Fibroblast of mammary gland (primary cell): ENCODE measurements around the gene E2F8.
A peak's percentile ranks its signal among the peaks of the same experiment; 100 is the strongest.
"Not testable (repeated sequence)": the region's sequence is repeated elsewhere in the genome, so short reads cannot be mapped to it uniquely, and the experiment has no call there.

Experiments used
- DNase-seq: peaks from one replicate; pipeline ENCODE4 v3.0.0-alpha.2; 2010; ENCODE audit warnings: low read depth
- H3K4me3 ChIP-seq: 2 replicates; pipeline ENCODE4 v1.5.1; 2011; ENCODE audit warnings: low read depth, mild to moderate bottlenecking, low read length, moderate library complexity; ENCODE audit not compliant: control insufficient read depth
- TF ChIP-seq, protein P1 (sequence below): conservative IDR thresholded peaks from 2 replicates; pipeline ENCODE4 v1.5.1; 2011; ENCODE audit warnings: low read depth, low read length, inconsistent platforms; ENCODE audit not compliant: control insufficient read depth, insufficient read depth

E2F8 gene

DNA sequence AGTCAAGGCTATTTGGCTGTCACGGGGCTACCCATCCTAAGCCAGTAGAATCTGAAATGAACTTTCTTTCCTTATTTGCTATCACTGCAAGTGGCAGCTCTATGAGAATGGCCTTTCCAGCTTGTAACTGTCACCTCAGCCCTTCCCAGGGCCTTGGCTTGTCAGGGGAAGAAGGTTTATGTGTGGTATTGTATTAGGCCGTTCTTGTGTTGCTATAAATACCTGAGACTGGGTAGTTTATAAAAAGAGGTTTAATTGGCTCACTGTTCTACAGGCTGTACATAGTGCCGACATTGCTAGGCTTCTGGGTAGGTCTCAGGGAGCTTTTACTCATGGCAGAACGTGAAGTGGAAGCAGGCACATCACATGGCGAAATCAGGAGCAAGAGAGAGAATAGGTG lies 26.8 kb upstream of the E2F8 start:
- DNase-seq, result no peak
- TF ChIP-seq, protein P1, sequence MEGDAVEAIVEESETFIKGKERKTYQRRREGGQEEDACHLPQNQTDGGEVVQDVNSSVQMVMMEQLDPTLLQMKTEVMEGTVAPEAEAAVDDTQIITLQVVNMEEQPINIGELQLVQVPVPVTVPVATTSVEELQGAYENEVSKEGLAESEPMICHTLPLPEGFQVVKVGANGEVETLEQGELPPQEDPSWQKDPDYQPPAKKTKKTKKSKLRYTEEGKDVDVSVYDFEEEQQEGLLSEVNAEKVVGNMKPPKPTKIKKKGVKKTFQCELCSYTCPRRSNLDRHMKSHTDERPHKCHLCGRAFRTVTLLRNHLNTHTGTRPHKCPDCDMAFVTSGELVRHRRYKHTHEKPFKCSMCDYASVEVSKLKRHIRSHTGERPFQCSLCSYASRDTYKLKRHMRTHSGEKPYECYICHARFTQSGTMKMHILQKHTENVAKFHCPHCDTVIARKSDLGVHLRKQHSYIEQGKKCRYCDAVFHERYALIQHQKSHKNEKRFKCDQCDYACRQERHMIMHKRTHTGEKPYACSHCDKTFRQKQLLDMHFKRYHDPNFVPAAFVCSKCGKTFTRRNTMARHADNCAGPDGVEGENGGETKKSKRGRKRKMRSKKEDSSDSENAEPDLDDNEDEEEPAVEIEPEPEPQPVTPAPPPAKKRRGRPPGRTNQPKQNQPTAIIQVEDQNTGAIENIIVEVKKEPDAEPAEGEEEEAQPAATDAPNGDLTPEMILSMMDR, result no peak
- no peak overlapping the region for H3K4me3 ChIP-seq

DNA sequence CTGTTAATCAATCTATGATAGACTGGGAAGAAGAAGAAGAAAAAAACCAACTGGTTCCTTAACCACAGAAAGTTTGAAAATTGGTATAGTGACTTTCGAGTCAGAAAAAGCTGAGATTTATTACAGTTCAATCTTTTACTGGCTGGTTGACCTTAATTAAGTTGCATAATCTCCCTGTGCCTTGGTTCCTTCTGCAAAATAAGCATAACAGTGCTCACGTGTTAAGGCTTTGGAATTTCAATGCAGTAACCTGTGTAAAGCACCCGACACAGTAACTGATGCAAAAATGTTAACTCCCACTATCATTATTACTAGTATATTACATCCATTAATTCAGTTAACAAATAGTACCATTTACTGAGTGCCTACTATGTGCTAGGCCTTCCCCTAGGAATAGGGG lies 22.6 kb upstream of the E2F8 start:
- TF ChIP-seq, protein P1, result no peak
- no peak for DNase-seq
- H3K4me3 ChIP-seq, result no peak overlapping the region

DNA sequence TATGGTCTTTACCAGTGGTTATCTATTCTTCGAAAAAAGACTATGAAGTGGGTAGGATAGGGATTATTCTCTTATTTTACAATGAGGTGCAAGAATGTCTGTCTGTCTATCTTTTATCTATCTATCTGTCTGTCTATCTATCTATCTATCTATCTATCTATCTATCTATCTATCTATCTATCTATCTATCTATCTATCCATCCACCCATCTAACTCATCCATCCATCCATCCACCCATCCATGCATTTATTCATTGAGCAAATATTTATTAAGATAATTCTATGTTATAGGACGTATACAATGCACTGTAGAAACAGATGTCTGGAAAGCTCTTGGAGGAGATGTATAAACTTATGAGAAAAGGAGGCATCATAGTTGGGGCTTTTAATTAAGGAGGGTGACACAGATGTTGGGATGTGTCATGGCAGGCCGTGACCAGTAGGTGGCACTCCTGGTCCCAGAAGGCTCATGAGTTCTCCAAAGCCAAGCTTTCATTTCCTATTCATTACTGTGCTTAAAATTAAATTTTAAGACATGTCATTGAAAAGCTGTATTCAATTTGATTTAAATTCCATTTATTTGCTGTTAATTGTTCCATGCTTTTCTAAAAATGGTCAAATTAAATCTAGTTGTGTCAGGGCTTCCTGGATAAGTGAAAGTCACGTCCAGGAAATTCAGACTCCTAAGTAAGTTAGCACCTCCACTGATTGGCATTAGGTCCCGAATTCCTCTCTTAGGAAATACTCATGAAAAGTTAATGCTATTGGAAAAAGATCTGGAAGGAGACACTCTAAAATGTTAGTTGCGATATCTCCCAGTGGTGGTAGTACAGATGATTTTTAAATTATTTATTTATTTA lies 19.0 kb upstream of the E2F8 start:
- H3K4me3 ChIP-seq, result no peak overlapping the region
- TF ChIP-seq, protein P1, result peak; percentile 98
- DNase-seq, result peak; percentile 63

DNA sequence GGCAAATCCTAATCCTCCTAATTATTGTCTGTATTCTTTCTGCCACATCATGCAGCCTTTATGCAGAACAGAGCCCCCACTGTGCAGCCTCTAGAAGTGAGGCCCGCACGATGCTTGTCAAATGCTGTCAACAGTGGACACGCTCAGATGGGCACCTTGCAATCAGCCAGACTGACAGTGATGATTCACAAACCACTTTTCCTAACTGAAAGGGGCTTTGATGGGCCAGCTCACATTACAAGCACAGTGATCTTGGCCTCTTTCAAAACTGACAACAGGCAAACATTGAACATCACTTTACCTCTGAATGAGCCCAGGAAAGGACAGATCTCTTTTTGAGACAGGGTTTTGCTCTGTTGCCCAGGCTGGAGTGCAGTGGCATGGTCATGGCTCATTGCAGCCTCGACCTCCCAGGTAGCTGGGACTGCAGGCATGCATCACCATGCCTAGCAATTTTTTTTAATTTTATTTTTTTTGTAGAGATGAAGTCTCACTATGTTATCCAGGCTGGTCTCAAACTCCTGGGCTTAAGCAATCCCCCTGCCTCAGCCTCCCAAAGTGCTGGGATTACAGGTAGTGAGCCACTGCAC lies 18.0 kb upstream of the E2F8 start:
- TF ChIP-seq, protein P1, result no peak

DNA sequence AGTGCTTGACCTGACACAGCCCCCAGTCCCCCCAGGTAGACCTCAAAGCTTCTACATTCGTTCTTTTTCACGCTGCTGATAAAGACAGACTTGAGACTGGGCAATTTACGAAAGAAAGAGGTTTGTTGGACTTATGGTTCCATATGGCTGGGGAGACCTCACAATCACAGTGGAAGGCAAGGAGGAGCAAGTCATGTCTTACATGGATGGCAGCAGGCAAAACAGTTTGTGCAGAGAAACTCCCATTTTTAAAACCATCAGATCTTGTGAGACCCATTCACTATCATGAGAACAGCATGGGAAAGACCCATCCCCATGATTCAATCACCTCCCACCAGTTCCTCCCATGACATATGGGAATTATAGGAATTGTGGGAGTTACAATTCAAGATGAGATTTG lies 13.7 kb upstream of the E2F8 start:
- H3K4me3 ChIP-seq, DNase-seq: not testable (repeated sequence)

More for the DNA sequence above, 18.0 kb upstream of the E2F8 start:
- H3K4me3 ChIP-seq, result no peak overlapping the region
- no peak for DNase-seq

DNA sequence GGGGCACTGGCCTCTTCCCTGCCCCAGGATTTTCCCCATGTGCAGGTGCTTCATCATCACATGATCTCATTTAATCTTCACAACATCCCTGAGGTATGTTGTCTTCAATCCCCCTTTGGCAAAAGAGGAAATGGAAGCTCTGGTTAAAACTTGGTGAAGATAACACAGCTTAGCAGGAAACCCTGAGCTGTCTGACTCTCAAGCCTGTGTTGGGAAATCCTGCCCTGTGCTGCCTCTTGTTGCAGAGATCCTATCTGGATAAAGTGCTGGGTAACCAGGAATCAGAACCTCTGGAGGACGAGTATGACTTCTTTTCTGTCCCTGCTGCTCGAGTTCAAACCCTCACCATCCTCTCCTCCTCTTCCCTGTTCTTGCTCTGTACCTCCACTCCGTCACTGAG lies 13.1 kb upstream of the E2F8 start:
- H3K4me3 ChIP-seq, result no peak overlapping the region
- no peak for DNase-seq
- TF ChIP-seq, protein P1, result no peak

DNA sequence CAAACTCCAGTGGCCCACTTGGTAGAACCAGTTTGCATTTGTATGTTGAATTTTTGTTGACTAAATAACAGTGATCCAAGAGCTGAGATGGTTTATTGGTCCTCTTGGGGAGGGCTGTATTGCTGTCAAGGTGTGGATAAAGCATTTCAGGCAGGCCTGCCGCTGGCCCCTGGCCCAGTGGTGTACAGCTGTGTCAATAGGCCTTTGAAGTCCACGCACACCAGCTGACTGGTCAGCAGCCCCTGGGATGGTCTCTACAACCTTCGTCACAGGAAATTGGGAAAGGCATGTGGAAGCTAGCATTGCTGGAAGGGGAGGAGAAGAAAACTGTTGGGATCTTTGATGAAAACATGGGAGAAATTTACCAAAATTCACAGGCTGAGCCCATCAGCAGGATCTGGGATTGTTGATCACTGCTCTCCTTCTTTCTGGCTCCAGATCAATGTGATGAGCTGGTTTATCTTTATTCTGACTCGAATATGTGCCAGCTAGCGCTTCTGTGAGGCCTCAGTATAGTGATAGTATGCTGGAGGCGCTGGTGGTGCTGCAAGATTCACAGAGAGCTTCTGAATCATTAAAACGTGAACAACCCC lies 12.5 kb upstream of the E2F8 start:
- TF ChIP-seq, protein P1, result no peak
- no peak overlapping the region for H3K4me3 ChIP-seq
- peak; percentile 11 for DNase-seq
